GM13976 (cell line): Measurements from ENCODE around the gene JMJD7.

Source experiments
- DNase-seq: peaks from one replicate; pipeline ENCODE4 v3.0.0; 2012; ENCODE audit warnings: low spot score
- CTCF ChIP-seq: IDR thresholded peaks from 2 replicates; pipeline ENCODE4 v1.5.1; 2012; ENCODE audit warnings: borderline replicate concordance, mild to moderate bottlenecking; ENCODE audit not compliant: insufficient read depth; ENCODE audit errors: extremely low read depth, missing control alignments, control extremely low read depth
- in situ Hi-C: fragments of 300-500 bp; cut with MboI; formaldehyde crosslinking; loops from one replicate; pipeline ENCODE4 v1.12.0; 2022; ENCODE audit warnings: low sequenced_read_pairs, mixed read lengths, inconsistent platforms; ENCODE audit not compliant: unreplicated experiment

The JMJD7 gene

GRCh38 chr15:41783296-41783695 lies 44.6 kb upstream of the JMJD7 start:
- in situ Hi-C loops: no loop called here
- no peak for TF ChIP-seq CTCF
- no peak for DNase-seq

GRCh38 chr15:41788262-41788661 lies 39.6 kb upstream of the JMJD7 start:
- DNase-seq: no peak
- TF ChIP-seq CTCF: no peak
- in situ Hi-C loops: no loop called here

- no peak for DNase-seq
- in situ Hi-C loops: no loop called here
- TF ChIP-seq CTCF: no peak
Measured at GRCh38 chr15:41789236-41789635, 38.7 kb upstream of the JMJD7 start.

- TF ChIP-seq CTCF: no peak
- in situ Hi-C loops: no loop called here
- no peak for DNase-seq
Measured at GRCh38 chr15:41789662-41790061, 38.2 kb upstream of the JMJD7 start.

- TF ChIP-seq CTCF: no peak
- in situ Hi-C loops: no loop called here
- DNase-seq: no peak
Measured at GRCh38 chr15:41790169-41790568, 37.7 kb upstream of the JMJD7 start.

- no peak for TF ChIP-seq CTCF
- in situ Hi-C loops: no loop called here
- peak; percentile 35 for DNase-seq
Measured at GRCh38 chr15:41790756-41791546, 36.9 kb upstream of the JMJD7 start.
